Thoracic aorta (tissue), 2 donors: ENCODE data around the gene PFKFB3. TPM values are rescaled to one million over a fixed set of nuclear protein-coding genes. Genes with fewer than 3 reads are reported as not detected.

ENCODE experiments used
- ATAC-seq: fragments of 150-250 bp; one replicate; pipeline ENCODE4 v1.8.0; 2017; ENCODE audit warnings: low read depth; ENCODE audit not compliant: insufficient number of reproducible peaks, low FRiP score
- DNase-seq: peaks from one replicate; pipeline ENCODE4 v3.0.0-alpha.2; 2020; ENCODE audit warnings: low spot score
- H3K27ac ChIP-seq, 2 donors: fragments of 200-600 bp; sonication (generic); 1 replicate in 1 of 2; 2 replicates in 1 of 2; pipeline ENCODE4 v1.5.1; 2016; ENCODE audit warnings: mild to moderate bottlenecking in 2 of 2, moderate library complexity in 2 of 2
- H3K27me3 ChIP-seq: fragments of 200-600 bp; sonication (generic); replicated peaks from 2 replicates; pipeline ENCODE4 v1.6.0; 2016; ENCODE audit warnings: mild to moderate bottlenecking; ENCODE audit not compliant: insufficient read depth
- H3K36me3 ChIP-seq: fragments of 200-600 bp; sonication (generic); one replicate; pipeline ENCODE4 v1.5.1; 2016
- H3K4me1 ChIP-seq, 2 donors: fragments of 200-600 bp; sonication (generic); 1 replicate in 1 of 2; 2 replicates in 1 of 2; pipeline versions ENCODE4 v1.5.1 to v1.6.0; 2016; ENCODE audit warnings: low read depth in 2 of 2, mild to moderate bottlenecking in 1 of 2; ENCODE audit not compliant: control insufficient read depth in 1 of 2
- H3K4me3 ChIP-seq: fragments of 200-600 bp; sonication (generic); 2 replicates; pipeline ENCODE4 v1.5.1; 2016; ENCODE audit warnings: mild to moderate bottlenecking
- H3K9me3 ChIP-seq: fragments of 200-600 bp; sonication (generic); 2 replicates; pipeline ENCODE4 v1.5.1; 2016
- CTCF ChIP-seq: fragments of 200-600 bp; sonication (generic); IDR thresholded peaks from one replicate; pipeline ENCODE4 v1.5.1; 2019; ENCODE audit warnings: antibody characterized with exemption
- total RNA-seq, 2 donors: library from RNA; depleted of rRNA; stranded (reverse); fragments of >200 nt; gene quantifications; one replicate each; pipeline versions ENCODE4 v1.1.0 to v1.2.3, GENCODE V29; 2016

The PFKFB3 gene
- total RNA-seq, 2 donors from 2014 or later, result 151 to 311 TPM

GRCh38 chr10:6213257-6213905 is 10.6 kb downstream of the PFKFB3 start:
- no peak for DNase-seq
- Histone ChIP-seq H3K27me3 (no peaks in the 10 kb centered on the region), H3K9me3 (no peaks in the 10 kb centered on the region), H3K4me3 (no peak overlapping the region), H3K27ac (peak overlapping the region; percentile 72 to 83), H3K4me1 (peaks cover 17 to 71% of the 10 kb centered on the region in 2 donors), H3K36me3 (peaks cover 48% of the 10 kb centered on the region)
- ATAC-seq, result no peak
- TF ChIP-seq CTCF, result no peak

GRCh38 chr10:6213908-6214307 is 11.2 kb downstream of the PFKFB3 start:
- Histone ChIP-seq H3K36me3 (peaks cover 53% of the 10 kb centered on the region), H3K27ac (peak overlapping the region; percentile 72 to 83), H3K4me1 (peaks cover 17 to 66% of the 10 kb centered on the region in 2 donors), H3K4me3 (no peak overlapping the region), H3K27me3 (no peaks in the 10 kb centered on the region), H3K9me3 (no peaks in the 10 kb centered on the region)
- TF ChIP-seq CTCF, result no peak
- DNase-seq (no peak), ATAC-seq (no peak)

- peak overlapping the region; percentile 49 to 72 for H3K27ac ChIP-seq
- no peak for ATAC-seq
Observed at GRCh38 chr10:6214612-6215011, 11.9 kb downstream of the PFKFB3 start.

GRCh38 chr10:6215241-6215640 is 12.5 kb downstream of the PFKFB3 start:
- TF ChIP-seq CTCF, result no peak
- Histone ChIP-seq H3K27ac (peak overlapping the region; percentile 49 to 72), H3K4me3 (no peak overlapping the region), H3K4me1 (peaks cover 17 to 59% of the 10 kb centered on the region in 2 donors), H3K36me3 (peaks cover 67% of the 10 kb centered on the region), H3K9me3 (no peaks in the 10 kb centered on the region), H3K27me3 (no peaks in the 10 kb centered on the region)
- DNase-seq (no peak), ATAC-seq (no peak)

More at GRCh38 chr10:6214612-6215011, 11.9 kb downstream of the PFKFB3 start:
- no peak for DNase-seq
- peaks cover 17 to 59% of the 10 kb centered on the region in 2 donors for H3K4me1 ChIP-seq
- peaks cover 61% of the 10 kb centered on the region for H3K36me3 ChIP-seq
- no peak for TF ChIP-seq CTCF
- H3K27me3 ChIP-seq, result no peaks in the 10 kb centered on the region
- H3K9me3 ChIP-seq, result no peaks in the 10 kb centered on the region
- no peak overlapping the region for H3K4me3 ChIP-seq

- Histone ChIP-seq H3K4me3 (no peak overlapping the region), H3K36me3 (peaks cover 73% of the 10 kb centered on the region), H3K27me3 (no peaks in the 10 kb centered on the region), H3K4me1 (peaks cover 16 to 64% of the 10 kb centered on the region in 2 donors), H3K27ac (peak overlapping the region; percentile 47 to 49), H3K9me3 (no peaks in the 10 kb centered on the region)
- ATAC-seq (no peak), DNase-seq (no peak)
- no peak for TF ChIP-seq CTCF
Observed at GRCh38 chr10:6215683-6216484, 13.2 kb downstream of the PFKFB3 start.
